OCI-LY7 (cell line): ENCODE results near the gene NPBWR2. TPM values are rescaled to one million over a fixed set of nuclear protein-coding genes. Genes with fewer than 3 reads are reported as not detected.

Experiments
- BruUV-seq: library from RNA; stranded (reverse); fragments of 400-500 nt; replicated peaks from 2 replicates; lab custom pipeline; 2021; lab: Mats Ljungman, UMichigan
- CTCF ChIA-PET: fragments of 300-600 bp; sonication (Branson Sonifier 250); formaldehyde crosslinking; loops from one replicate; lab custom pipeline; 2022; ENCODE audit warnings: antibody characterized with exemption; ENCODE audit not compliant: unreplicated experiment; lab: Charles Lee
- POLR2A ChIA-PET: fragments of 300-600 bp; sonication (Branson Sonifier 250); formaldehyde crosslinking; loops from one replicate; lab custom pipeline; 2022; ENCODE audit warnings: antibody characterized with exemption; lab: Charles Lee
- DNase-seq: peaks from one replicate; pipeline ENCODE4 v3.0.0-alpha.2; 2015; ENCODE audit warnings: low spot score
- H2AFZ ChIP-seq: fragments of 200-600 bp; sonication (generic), shearing (Covaris generic); 2 replicates; pipeline ENCODE4 v1.6.1; 2014; ENCODE audit warnings: mild to moderate bottlenecking, antibody characterized with exemption, low read length, moderate library complexity
- H3K27ac ChIP-seq: fragments of 200-600 bp; sonication (generic); 2 replicates; pipeline ENCODE4 v1.5.1; 2014; ENCODE audit warnings: mixed run types, low read depth, mild to moderate bottlenecking, moderate library complexity, low read length, inconsistent platforms; ENCODE audit not compliant: poor library complexity, severe bottlenecking
- H3K36me3 ChIP-seq: fragments of 200-600 bp; sonication (generic); 2 replicates; pipeline ENCODE4 v1.6.1; 2014; ENCODE audit warnings: mild to moderate bottlenecking, antibody characterized with exemption, low read length, moderate library complexity, mixed read lengths; ENCODE audit not compliant: insufficient read depth
- H3K4me1 ChIP-seq: fragments of 200-600 bp; sonication (generic); 2 replicates; pipeline ENCODE4 v1.5.1; 2014; ENCODE audit warnings: mild to moderate bottlenecking, low read length; ENCODE audit not compliant: insufficient read depth, poor library complexity, severe bottlenecking
- H3K4me2 ChIP-seq: fragments of 200-600 bp; sonication (generic); 2 replicates; pipeline ENCODE4 v1.6.1; 2014; ENCODE audit warnings: mild to moderate bottlenecking, low read length
- H3K4me3 ChIP-seq: fragments of 200-600 bp; sonication (generic); 2 replicates; pipeline ENCODE4 v1.5.1; 2014; ENCODE audit warnings: mild to moderate bottlenecking, low read depth, low read length; ENCODE audit not compliant: poor library complexity, severe bottlenecking
- H3K79me2 ChIP-seq: fragments of 200-600 bp; sonication (generic); 2 replicates; pipeline ENCODE4 v1.6.1; 2016; ENCODE audit warnings: low read depth, mild to moderate bottlenecking, low read length, moderate library complexity, mixed read lengths; ENCODE audit not compliant: insufficient read depth
- H3K9me2 ChIP-seq: fragments of 200-600 bp; sonication (generic); 2 replicates; pipeline ENCODE4 v1.6.1; 2016; ENCODE audit warnings: mild to moderate bottlenecking, low read length, mixed read lengths; ENCODE audit not compliant: insufficient read depth
- H3K9me3 ChIP-seq: fragments of 200-600 bp; sonication (generic); 2 replicates; pipeline ENCODE4 v1.6.1; 2014; ENCODE audit warnings: mild to moderate bottlenecking, mixed run types, low read length, mixed read lengths
- H4K20me1 ChIP-seq: fragments of 200-600 bp; sonication (generic); 2 replicates; pipeline ENCODE4 v1.6.1; 2014; ENCODE audit warnings: mild to moderate bottlenecking, antibody characterized with exemption, low read length, moderate library complexity, mixed read lengths; ENCODE audit not compliant: insufficient read depth
- EZH2phosphoT487 ChIP-seq: fragments of 200-600 bp; sonication (generic); IDR thresholded peaks from 2 replicates; pipeline ENCODE4 v1.6.1; 2018; ENCODE audit warnings: low read depth, borderline replicate concordance, mild to moderate bottlenecking, mixed run types, antibody characterized with exemption, low read length, moderate library complexity, mixed read lengths
- intact Hi-C: fragments of 100-400 bp; cut with micrococcal nuclease; formaldehyde crosslinking; loops from one replicate; pipeline ENCODE4 v1.10.0; 2022; ENCODE audit not compliant: unreplicated experiment
- total RNA-seq, 2 experiments: library from RNA; depleted of rRNA in 1 of 2; stranded (reverse); fragments of >200 nt in 1 of 2; shearing (Covaris generic) in 1 of 2; gene quantifications; 2 replicates each; pipeline ENCODE4 v1.2.3, GENCODE V29; 2014 to 2022
- TF ChIP-seq, protein P1 (sequence below): fragments of 200-600 bp; sonication (generic); conservative IDR thresholded peaks from 2 replicates; pipeline ENCODE4 v1.5.1; 2014; ENCODE audit warnings: mild to moderate bottlenecking, antibody characterized with exemption, low read length, moderate library complexity, mixed read lengths

Gene NPBWR2
- total RNA-seq, 2 experiments from 2014 or later: not detected

DNA sequence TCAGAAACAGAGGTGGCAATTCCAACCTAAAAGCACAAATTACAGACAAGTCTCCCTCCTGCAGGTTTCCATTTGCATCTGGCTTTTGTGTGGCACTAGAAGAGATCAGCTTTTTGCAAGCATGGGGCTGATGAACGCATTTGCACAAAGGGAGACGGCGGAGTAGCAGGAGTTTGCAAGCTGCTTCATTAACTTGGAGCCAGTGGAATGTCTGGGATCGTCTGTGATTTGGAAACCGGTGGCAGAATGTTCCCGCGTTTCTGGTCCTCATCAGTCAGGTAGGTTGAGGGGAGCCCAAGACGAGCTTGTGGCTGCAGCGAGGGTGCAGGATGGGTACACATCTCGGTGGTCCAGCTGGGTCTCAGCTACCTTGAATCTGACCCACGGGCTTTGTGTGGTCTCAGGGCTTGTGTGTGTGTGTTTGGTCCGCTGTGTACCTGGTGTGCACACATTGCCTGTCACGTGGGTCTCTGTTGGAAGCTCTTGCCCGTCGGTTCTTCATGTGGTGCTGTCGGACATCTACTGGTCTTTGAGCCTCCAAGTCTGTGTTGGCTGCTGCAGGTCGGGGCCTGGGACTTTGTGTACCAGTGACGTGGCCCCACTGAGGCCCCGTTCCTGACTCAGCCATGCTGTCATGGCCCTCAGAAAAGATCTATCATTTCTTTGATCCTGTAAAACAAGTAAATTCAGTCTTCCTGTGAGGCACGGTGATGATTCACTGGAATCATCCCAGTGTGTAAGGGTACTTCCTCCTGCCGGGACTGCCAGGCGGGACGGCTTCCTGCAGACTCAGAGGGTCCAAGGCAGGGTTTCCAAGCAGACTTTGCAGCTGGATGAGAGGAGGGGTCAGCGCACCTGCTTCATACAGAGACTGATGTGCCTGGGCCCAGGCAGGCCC lies 44.5 kb upstream of the NPBWR2 start:
- ChIA-PET CTCF (no interaction called here), POLR2A (interaction anchor here (0.7 kb wide), 1 partner anchor 281 kb away, joined by 4 read pairs; no protein-coding TSS in a partner anchor)
- H3K9me2 ChIP-seq: no peaks in the 10 kb centered on the region
- H3K27ac ChIP-seq: no peak overlapping the region
- no peaks in the 10 kb centered on the region for H3K4me1 ChIP-seq
- no peaks in the 10 kb centered on the region for H3K36me3 ChIP-seq
- intact Hi-C loops: no loop called here
- no peak overlapping the region for H3K4me3 ChIP-seq
- TF ChIP-seq EZH2phosphoT487: no peak
- TF ChIP-seq, protein P1, sequence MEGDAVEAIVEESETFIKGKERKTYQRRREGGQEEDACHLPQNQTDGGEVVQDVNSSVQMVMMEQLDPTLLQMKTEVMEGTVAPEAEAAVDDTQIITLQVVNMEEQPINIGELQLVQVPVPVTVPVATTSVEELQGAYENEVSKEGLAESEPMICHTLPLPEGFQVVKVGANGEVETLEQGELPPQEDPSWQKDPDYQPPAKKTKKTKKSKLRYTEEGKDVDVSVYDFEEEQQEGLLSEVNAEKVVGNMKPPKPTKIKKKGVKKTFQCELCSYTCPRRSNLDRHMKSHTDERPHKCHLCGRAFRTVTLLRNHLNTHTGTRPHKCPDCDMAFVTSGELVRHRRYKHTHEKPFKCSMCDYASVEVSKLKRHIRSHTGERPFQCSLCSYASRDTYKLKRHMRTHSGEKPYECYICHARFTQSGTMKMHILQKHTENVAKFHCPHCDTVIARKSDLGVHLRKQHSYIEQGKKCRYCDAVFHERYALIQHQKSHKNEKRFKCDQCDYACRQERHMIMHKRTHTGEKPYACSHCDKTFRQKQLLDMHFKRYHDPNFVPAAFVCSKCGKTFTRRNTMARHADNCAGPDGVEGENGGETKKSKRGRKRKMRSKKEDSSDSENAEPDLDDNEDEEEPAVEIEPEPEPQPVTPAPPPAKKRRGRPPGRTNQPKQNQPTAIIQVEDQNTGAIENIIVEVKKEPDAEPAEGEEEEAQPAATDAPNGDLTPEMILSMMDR: no peak
- 0 out of 2 replicates have a peak, but pooled peaks cover 4% of the 10 kb centered on the region for H3K9me3 ChIP-seq
- H2AFZ ChIP-seq: no peak overlapping the region
- DNase-seq: no peak
- no peaks in the 10 kb centered on the region for H4K20me1 ChIP-seq
- BruUV-seq: no TSS peak
- H3K4me2 ChIP-seq: no peak overlapping the region
- no peaks in the 10 kb centered on the region for H3K79me2 ChIP-seq

DNA sequence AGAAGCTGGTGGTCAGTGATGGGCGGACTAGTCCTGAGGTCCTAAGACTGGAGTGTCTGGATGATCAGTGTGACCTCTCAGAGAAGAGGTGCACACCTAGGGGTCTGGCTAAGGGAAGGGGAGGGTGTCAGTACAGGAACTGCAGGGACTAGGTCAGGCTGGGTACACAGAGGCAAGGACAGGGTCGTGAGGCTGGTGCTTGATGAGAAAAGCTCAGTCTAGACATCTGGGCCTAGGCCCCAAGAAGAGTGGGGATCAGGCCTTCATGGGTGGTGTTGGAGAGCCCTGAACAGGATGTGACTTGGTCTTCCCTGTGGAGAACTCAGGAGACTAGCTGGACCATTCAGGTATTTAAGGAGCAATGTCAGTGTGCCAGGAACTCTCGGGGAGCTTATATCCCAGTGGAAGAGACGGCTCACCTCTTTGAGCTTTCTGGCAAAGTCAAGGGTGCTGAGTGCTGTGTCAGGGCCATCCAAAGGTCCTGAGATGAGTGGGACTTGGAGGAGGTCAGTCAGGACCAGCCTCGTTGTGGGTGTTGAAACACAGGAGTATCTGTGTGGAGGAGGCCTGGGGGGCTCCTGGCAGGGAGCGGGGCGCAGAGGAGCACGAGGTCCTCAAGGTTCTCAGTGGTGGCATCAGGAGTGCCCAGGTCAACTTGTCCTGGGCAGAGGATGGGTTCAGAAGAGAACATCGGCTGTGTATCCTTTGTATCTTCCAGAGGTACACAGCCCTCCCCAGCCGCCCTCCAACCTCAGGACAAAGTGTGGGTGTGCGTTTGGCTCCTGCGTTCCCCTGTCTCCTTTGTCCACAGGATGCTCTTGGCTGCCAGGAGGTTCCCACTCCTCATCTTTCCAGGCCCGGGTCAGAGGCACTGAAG lies 43.6 kb upstream of the NPBWR2 start:
- no TSS peak for BruUV-seq

More for the DNA sequence above, 43.6 kb upstream of the NPBWR2 start:
- H3K9me2 ChIP-seq: no peaks in the 10 kb centered on the region
- no peak overlapping the region for H2AFZ ChIP-seq
- 0 out of 2 replicates have a peak, but pooled peaks cover 4% of the 10 kb centered on the region for H3K9me3 ChIP-seq
- H4K20me1 ChIP-seq: no peaks in the 10 kb centered on the region
- H3K4me1 ChIP-seq: no peaks in the 10 kb centered on the region
- POLR2A ChIA-PET: no interaction called here
- H3K36me3 ChIP-seq: no peaks in the 10 kb centered on the region
- no peak overlapping the region for H3K4me2 ChIP-seq
- TF ChIP-seq, protein P1: no peak
- TF ChIP-seq EZH2phosphoT487: no peak
- no peak for DNase-seq
- H3K27ac ChIP-seq: no peak overlapping the region
- CTCF ChIA-PET: no interaction called here
- H3K4me3 ChIP-seq: no peak overlapping the region
- intact Hi-C loops: no loop called here
- H3K79me2 ChIP-seq: no peaks in the 10 kb centered on the region
